ENCODE measurements around the gene LAMB4. TPM values are rescaled to one million over a fixed set of nuclear protein-coding genes. Genes with fewer than 3 reads are reported as not detected.

Gene LAMB4
- total and polyA plus RNA-seq, 2 donors from 2014 or later, result 1.2 to 5.4 TPM

DNA sequence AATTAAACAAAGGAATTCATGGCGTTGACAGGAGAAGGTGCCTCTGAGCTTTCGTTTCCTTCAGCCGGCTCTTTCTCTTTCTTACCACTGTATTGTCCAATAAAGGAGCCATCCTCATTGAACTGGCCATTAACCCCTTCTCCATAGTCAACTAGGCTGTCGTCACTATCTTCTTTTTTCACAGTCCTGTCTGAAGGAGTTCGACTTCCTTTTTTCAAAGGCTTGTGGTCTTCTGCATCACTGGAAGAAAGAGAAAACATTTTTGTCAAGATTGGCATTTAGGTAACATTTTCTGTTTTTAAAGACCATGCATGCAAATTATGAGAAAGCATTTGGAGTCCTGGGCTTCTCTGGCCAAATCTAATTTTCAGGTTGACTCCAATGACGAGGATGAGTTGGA lies 19.7 kb upstream of the LAMB4 start:
- H3K9me3 ChIP-seq (ENCODE audit: control insufficient read depth in 2 of 3, insufficient read depth in 1 of 3, low read length in 3 of 3), result no peaks in the 10 kb centered on the region
- intact Hi-C loops (cut with DNase I), result no loop called here
- no peak for DNase-seq

DNA sequence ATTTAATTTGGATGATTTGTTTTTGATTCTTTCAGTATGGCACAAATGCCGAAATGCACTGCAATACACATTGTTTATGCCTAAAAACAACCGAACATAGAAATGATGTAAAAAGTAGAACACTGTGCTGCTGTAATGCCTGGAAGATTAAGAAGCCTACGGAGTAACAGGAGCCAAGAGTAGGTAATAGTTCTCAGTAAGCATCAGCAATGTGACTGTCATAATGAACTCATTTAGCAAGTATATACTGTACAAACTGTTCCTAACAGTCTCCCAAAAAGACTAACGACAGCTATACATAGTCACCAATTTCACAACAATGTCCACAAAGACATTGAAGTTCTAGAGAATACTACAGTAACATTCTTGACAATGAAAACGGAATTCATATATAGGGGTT lies 19.0 kb upstream of the LAMB4 start:
- H3K27me3 ChIP-seq (ENCODE audit: control insufficient read depth, insufficient read depth, low read length), result no peaks in the 10 kb centered on the region
- intact Hi-C loops (cut with DNase I), result no loop called here
- FAIRE-seq (no peak), DNase-seq (no peak)
- H3K9me3 ChIP-seq (ENCODE audit: control insufficient read depth in 2 of 3, insufficient read depth in 1 of 3, low read length in 3 of 3), result no peaks in the 10 kb centered on the region
- H3K27ac ChIP-seq (ENCODE audit: low read depth in 2 of 2, low read length in 2 of 2), result no peak overlapping the region
- H3K9ac ChIP-seq (ENCODE audit: low read length in 3 of 3), result no peak overlapping the region
- no peaks in the 10 kb centered on the region for H3K36me3 ChIP-seq (ENCODE audit: control insufficient read depth in 2 of 3, insufficient read depth in 3 of 3, low read length in 3 of 3)
- H3K4me3 ChIP-seq (ENCODE audit: low read length in 3 of 3), result no peak overlapping the region
- H3K4me1 ChIP-seq (ENCODE audit: control insufficient read depth in 2 of 3, insufficient read depth in 2 of 3, low read depth in 1 of 3, low read length in 3 of 3), result peaks cover 0 to 7% (median 4%) of the 10 kb centered on the region in 3 donors
- TF ChIP-seq, protein P1, sequence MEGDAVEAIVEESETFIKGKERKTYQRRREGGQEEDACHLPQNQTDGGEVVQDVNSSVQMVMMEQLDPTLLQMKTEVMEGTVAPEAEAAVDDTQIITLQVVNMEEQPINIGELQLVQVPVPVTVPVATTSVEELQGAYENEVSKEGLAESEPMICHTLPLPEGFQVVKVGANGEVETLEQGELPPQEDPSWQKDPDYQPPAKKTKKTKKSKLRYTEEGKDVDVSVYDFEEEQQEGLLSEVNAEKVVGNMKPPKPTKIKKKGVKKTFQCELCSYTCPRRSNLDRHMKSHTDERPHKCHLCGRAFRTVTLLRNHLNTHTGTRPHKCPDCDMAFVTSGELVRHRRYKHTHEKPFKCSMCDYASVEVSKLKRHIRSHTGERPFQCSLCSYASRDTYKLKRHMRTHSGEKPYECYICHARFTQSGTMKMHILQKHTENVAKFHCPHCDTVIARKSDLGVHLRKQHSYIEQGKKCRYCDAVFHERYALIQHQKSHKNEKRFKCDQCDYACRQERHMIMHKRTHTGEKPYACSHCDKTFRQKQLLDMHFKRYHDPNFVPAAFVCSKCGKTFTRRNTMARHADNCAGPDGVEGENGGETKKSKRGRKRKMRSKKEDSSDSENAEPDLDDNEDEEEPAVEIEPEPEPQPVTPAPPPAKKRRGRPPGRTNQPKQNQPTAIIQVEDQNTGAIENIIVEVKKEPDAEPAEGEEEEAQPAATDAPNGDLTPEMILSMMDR (IDR thresholded peaks at IDR 0.05; ENCODE audit: borderline replicate concordance, extremely low read depth, insufficient read depth), result no peak

More for the DNA sequence above, 19.7 kb upstream of the LAMB4 start:
- Histone ChIP-seq H3K27ac (ENCODE audit: low read depth in 2 of 2, low read length in 2 of 2) (no peak overlapping the region), H3K36me3 (ENCODE audit: control insufficient read depth in 2 of 3, insufficient read depth in 3 of 3, low read length in 3 of 3) (no peaks in the 10 kb centered on the region), H3K4me1 (ENCODE audit: control insufficient read depth in 2 of 3, insufficient read depth in 2 of 3, low read depth in 1 of 3, low read length in 3 of 3) (peaks cover 0 to 7% (median 4%) of the 10 kb centered on the region in 3 donors), H3K4me3 (ENCODE audit: low read length in 3 of 3) (no peak overlapping the region), H3K9ac (ENCODE audit: low read length in 3 of 3) (no peak overlapping the region), H3K27me3 (ENCODE audit: control insufficient read depth, insufficient read depth, low read length) (no peaks in the 10 kb centered on the region)
- no peak for FAIRE-seq
- TF ChIP-seq, protein P1 (IDR thresholded peaks at IDR 0.05; ENCODE audit: borderline replicate concordance, extremely low read depth, insufficient read depth), result no peak

DNA sequence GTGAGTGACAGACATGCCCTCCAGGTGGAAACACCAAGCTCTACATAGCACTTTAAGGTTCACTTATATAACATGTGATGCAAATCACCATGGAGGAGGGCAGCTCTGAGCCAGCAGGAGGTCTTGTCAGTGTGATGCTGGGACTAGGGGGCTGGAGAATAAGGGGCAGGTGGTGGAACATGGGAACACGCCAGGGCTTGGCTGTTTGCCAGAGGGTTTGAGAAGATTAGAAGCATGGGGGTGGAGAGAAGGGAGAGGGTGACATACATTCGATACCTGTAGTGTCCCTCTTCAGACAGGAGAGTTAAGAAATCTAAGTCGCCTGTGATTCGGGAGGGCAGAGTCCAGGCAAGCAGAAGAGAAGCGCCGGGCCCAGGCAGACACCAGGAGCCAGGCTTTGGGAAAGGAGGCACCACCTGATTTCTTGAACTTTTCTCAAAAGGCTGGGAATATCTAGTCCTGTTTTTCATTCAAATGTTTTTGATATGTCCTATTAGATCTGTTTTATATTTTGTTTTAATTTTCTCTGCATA lies 16.9 kb upstream of the LAMB4 start:
- no peak overlapping the region for H3K27ac ChIP-seq (ENCODE audit: low read depth in 2 of 2, low read length in 2 of 2)
- FAIRE-seq, result no peak
- DNase-seq, result peak in 2 of 5 donors; percentile 6 to 46
- TF ChIP-seq, protein P1 (IDR thresholded peaks at IDR 0.05; ENCODE audit: borderline replicate concordance, extremely low read depth, insufficient read depth), result no peak
- no peak overlapping the region for H3K9ac ChIP-seq (ENCODE audit: low read length in 3 of 3)
- H3K27me3 ChIP-seq (ENCODE audit: control insufficient read depth, insufficient read depth, low read length), result no peaks in the 10 kb centered on the region
- no peaks in the 10 kb centered on the region for H3K9me3 ChIP-seq (ENCODE audit: control insufficient read depth in 2 of 3, insufficient read depth in 1 of 3, low read length in 3 of 3)
- no peaks in the 10 kb centered on the region for H3K36me3 ChIP-seq (ENCODE audit: control insufficient read depth in 2 of 3, insufficient read depth in 3 of 3, low read length in 3 of 3)
- intact Hi-C loops (cut with DNase I), result no loop called here
- H3K4me1 ChIP-seq (ENCODE audit: control insufficient read depth in 2 of 3, insufficient read depth in 2 of 3, low read depth in 1 of 3, low read length in 3 of 3), result peaks cover 0 to 7% (median 4%) of the 10 kb centered on the region in 3 donors
- no peak overlapping the region for H3K4me3 ChIP-seq (ENCODE audit: low read length in 3 of 3)
